ENCODE data around the gene PSMD6.

Gene PSMD6

GRCh38 chr3:63986146-63986545 is 37.1 kb downstream of the PSMD6 start:
- no peak for DNase-seq (ENCODE audit: low read depth, low spot score)
- H3K4me3 ChIP-seq (ENCODE audit: low read depth, low read length) = no peak overlapping the region
- ChIA-PET CTCF (interaction anchor here (0.7 kb wide), 1 partner anchor 8 kb away, joined by 3 read pairs; no protein-coding TSS in a partner anchor), POLR2A (no interaction called here)
- TF ChIP-seq, protein P1, sequence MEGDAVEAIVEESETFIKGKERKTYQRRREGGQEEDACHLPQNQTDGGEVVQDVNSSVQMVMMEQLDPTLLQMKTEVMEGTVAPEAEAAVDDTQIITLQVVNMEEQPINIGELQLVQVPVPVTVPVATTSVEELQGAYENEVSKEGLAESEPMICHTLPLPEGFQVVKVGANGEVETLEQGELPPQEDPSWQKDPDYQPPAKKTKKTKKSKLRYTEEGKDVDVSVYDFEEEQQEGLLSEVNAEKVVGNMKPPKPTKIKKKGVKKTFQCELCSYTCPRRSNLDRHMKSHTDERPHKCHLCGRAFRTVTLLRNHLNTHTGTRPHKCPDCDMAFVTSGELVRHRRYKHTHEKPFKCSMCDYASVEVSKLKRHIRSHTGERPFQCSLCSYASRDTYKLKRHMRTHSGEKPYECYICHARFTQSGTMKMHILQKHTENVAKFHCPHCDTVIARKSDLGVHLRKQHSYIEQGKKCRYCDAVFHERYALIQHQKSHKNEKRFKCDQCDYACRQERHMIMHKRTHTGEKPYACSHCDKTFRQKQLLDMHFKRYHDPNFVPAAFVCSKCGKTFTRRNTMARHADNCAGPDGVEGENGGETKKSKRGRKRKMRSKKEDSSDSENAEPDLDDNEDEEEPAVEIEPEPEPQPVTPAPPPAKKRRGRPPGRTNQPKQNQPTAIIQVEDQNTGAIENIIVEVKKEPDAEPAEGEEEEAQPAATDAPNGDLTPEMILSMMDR (IDR thresholded peaks at IDR 0.05; ENCODE audit: insufficient read depth, low read length, missing control alignments) = no peak

GRCh38 chr3:63984391-63984790 is 38.9 kb downstream of the PSMD6 start:
- ChIA-PET POLR2A (no interaction called here), CTCF (interaction anchor here (1.9 to 2.5 kb wide), 2 partner anchors 9 to 634 kb away, joined by 6 to 35 read pairs; no protein-coding TSS in a partner anchor)
- TF ChIP-seq, protein P1 (IDR thresholded peaks at IDR 0.05; ENCODE audit: insufficient read depth, low read length, missing control alignments) = no peak

GRCh38 chr3:63981980-63982379 is 41.3 kb downstream of the PSMD6 start:
- POLR2A ChIA-PET = interaction anchor here (0.7 kb wide), 1 partner anchor 179 kb away, joined by 3 read pairs; no protein-coding TSS in a partner anchor
- TF ChIP-seq, protein P1 (IDR thresholded peaks at IDR 0.05; ENCODE audit: insufficient read depth, low read length, missing control alignments) = no peak
- DNase-seq (ENCODE audit: low read depth, low spot score) = no peak
- CTCF ChIA-PET = interaction anchor here (1.2 to 8.5 kb wide), 2 partner anchors 10 to 12 kb away, joined by 6 to 143 read pairs; no protein-coding TSS in a partner anchor
- no peak overlapping the region for H3K4me3 ChIP-seq (ENCODE audit: low read depth, low read length)

More at GRCh38 chr3:63984391-63984790, 38.9 kb downstream of the PSMD6 start:
- H3K4me3 ChIP-seq (ENCODE audit: low read depth, low read length) = no peak overlapping the region
- no peak for DNase-seq (ENCODE audit: low read depth, low spot score)

- ChIA-PET POLR2A (no interaction called here), CTCF (interaction anchor here (0.9 to 8.5 kb wide), 3 partner anchors 11 to 19 kb away, joined by 3 to 143 read pairs (median 6); no protein-coding TSS in a partner anchor)
- no peak overlapping the region for H3K4me3 ChIP-seq (ENCODE audit: low read depth, low read length)
- TF ChIP-seq, protein P1 (IDR thresholded peaks at IDR 0.05; ENCODE audit: insufficient read depth, low read length, missing control alignments) = no peak
- no peak for DNase-seq (ENCODE audit: low read depth, low spot score)
Measured at GRCh38 chr3:63980830-63981498, 42.3 kb downstream of the PSMD6 start.

DNA sequence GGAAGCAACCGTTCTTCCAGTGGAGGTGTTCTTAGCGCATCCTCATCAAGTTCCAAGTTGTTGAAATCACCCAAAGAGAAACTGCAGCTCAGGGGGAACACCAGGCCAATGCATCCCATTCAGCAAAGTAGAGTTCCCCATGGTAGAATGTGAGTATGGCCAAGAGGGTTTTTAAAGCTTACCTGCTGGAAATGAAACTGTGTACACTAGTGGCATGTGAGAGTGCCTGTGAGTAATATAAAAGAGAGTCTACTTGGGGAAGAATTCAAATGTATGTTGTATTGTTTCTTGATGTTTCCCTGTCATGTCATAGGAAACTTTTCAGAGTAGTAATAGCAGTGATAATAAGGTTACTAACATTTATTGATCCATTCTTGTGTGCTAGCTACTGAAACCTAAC is 43.3 kb downstream of the PSMD6 start:
- POLR2A ChIA-PET = no interaction called here
- DNase-seq (ENCODE audit: low read depth, low spot score) = no peak
- H3K4me3 ChIP-seq (ENCODE audit: low read depth, low read length) = no peak overlapping the region
- TF ChIP-seq, protein P1 (IDR thresholded peaks at IDR 0.05; ENCODE audit: insufficient read depth, low read length, missing control alignments) = no peak
- CTCF ChIA-PET = interaction anchor here (0.9 to 8.5 kb wide), 5 partner anchors 9 to 18 kb away, joined by 3 to 143 read pairs (median 3); no protein-coding TSS in a partner anchor

DNA sequence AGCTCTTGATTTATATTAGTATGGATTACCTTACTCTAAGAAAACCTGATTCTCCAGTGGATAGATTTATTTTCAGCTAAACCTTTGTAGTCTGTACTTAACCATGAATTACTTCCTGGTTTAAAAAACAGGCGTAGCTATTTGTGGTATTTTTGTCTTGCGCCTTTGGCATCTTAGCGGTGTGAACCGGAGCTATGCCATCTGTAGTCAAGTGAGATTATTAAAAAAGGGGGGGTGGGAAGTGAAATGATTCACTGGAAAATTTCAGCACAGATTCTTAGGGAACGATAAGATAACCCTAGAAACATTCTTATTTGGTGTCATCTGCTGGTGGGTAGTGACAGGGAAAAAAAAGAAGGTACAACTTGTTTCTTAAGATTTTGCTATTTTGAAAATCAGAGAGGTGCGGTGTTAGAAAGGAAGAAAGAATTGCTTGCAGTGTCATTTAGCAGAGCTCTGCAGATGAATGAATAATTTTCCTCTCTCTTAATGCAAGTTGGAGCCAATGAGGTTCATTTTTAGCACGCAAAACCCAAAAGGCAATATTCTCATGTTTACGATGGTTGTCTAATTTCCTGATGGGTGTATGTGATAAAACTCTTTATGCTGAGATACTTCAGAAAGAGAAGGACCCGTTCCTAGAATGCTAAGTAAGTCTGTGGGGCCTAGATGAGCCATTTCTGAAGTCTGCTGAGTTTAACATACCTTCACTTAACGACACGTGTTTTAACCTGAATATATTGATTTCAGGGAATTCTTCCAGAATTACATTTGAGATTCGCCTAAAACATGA is 44.0 kb downstream of the PSMD6 start:
- POLR2A ChIA-PET = no interaction called here
- no peak overlapping the region for H3K4me3 ChIP-seq (ENCODE audit: low read depth, low read length)
- CTCF ChIA-PET = interaction anchor here (0.6 to 9.3 kb wide), 10 partner anchors 9 to 630 kb away, joined by 3 to 143 read pairs (median 3); no protein-coding TSS in a partner anchor
- no peak for DNase-seq (ENCODE audit: low read depth, low spot score)
- TF ChIP-seq, protein P1 (IDR thresholded peaks at IDR 0.05; ENCODE audit: insufficient read depth, low read length, missing control alignments) = no peak
